H1 (cell line): ENCODE results near the gene CCIN. TPM values are rescaled to one million over a fixed set of nuclear protein-coding genes. Genes with fewer than 3 reads are reported as not detected.

Experiments
- CEBPB ChIP-seq: IDR thresholded peaks from 2 replicates; pipeline ENCODE4 v1.6.1; 2012; ENCODE audit warnings: low read depth, low read length
- SAP30 ChIP-seq: fragments of 300-600 bp; sonication (generic); IDR thresholded peaks from 2 replicates; pipeline ENCODE4 v1.7.1; 2012; ENCODE audit warnings: low read length, moderate library complexity, mild to moderate bottlenecking, inconsistent platforms; ENCODE audit not compliant: insufficient read depth, insufficient replicate concordance
- polyA plus RNA-seq, 7 experiments: library from polyadenylated mRNA; depleted of rRNA in 3 of 7; stranded (reverse) in 5 of 7; unstranded in 2 of 7; fragments of >200 nt in 5 of 7; fragments of 200-250 nt in 2 of 7; gene quantifications; 1 replicate in 5 of 7; 2 replicates in 1 of 7; 4 replicates in 1 of 7; pipeline versions ENCODE4 v1.2.1 to v1.2.3, GENCODE V29; 2011 to 2013; ENCODE audit warnings: missing spikeins in 2 of 7, mixed read lengths in 2 of 7
- total RNA-seq: library from RNA; stranded (reverse); fragmentation: NEBNext Ultra II Directional; extraction: Animal tissue kit (Norgen Biotek cat#: 25700); gene quantifications from 2 replicates; pipeline ENCODE4 v1.2.1, GENCODE V29; 2021

CCIN gene
- total and polyA plus RNA-seq, 2 of the 8 experiments (the other 6 are each of a cell fraction or from before 2014, with no cell fraction given) = 0.19 to 0.21 TPM

- TF ChIP-seq CEBPB (no peak), SAP30 (no peak)
Observed at GRCh38 chr9:36192196-36192595, 23.0 kb downstream of the CCIN start (continued).
